LHCN-M2 (cell line): ENCODE results near the gene IDI2. TPM values are rescaled to one million over a fixed set of nuclear protein-coding genes. Genes with fewer than 3 reads are reported as not detected.

Experiments
- DNase-seq: peaks from one replicate; pipeline ENCODE4 v3.0.0-alpha.2; 2012; ENCODE audit warnings: low read depth
- total RNA-seq: library from RNA; depleted of rRNA; stranded (reverse); fragments of >200 nt; gene quantifications from 2 replicates; pipeline ENCODE4 v1.2.3, GENCODE V29; 2014; rRNA removed

IDI2 gene
- total RNA-seq, 1 experiment from 2014 or later: not detected

- no peak for DNase-seq
Measured at GRCh38 chr10:980468-981093, 45.1 kb downstream of the IDI2 start.

- peak; percentile 8 for DNase-seq
Measured at GRCh38 chr10:978826-979421, 46.7 kb downstream of the IDI2 start.

- no peak for DNase-seq
Measured at GRCh38 chr10:976316-976715, 49.3 kb downstream of the IDI2 start.

GRCh38 chr10:974785-975074, 50.9 kb downstream of the IDI2 start:
- DNase-seq: no peak

- no peak for DNase-seq
Measured at GRCh38 chr10:974038-974784, 51.4 kb downstream of the IDI2 start.

GRCh38 chr10:972763-973162, 52.9 kb downstream of the IDI2 start:
- no peak for DNase-seq

GRCh38 chr10:971613-972012, 54.0 kb downstream of the IDI2 start:
- DNase-seq: no peak

GRCh38 chr10:971150-971542, 54.5 kb downstream of the IDI2 start:
- DNase-seq: peak; percentile 81

- peak; percentile 51 for DNase-seq
Measured at GRCh38 chr10:970311-971149, 55.1 kb downstream of the IDI2 start.

GRCh38 chr10:969473-970150, 56.0 kb downstream of the IDI2 start:
- no peak for DNase-seq

Other genes starting within 250 kb of the IDI2 start
- 30.5 and 32.6 TPM in 2 replicates for gene LARP4B, start 94.2 kb downstream of the IDI2 start, total RNA-seq
- 50.1 and 57.2 TPM in 2 replicates for gene GTPBP4, start 37.4 kb downstream of the IDI2 start, total RNA-seq
- 65.2 and 74.3 TPM in 2 replicates for gene IDI1, start 23.3 kb upstream of the IDI2 start, total RNA-seq
- 13.6 and 17.5 TPM in 2 replicates for gene WDR37, start 30.5 kb upstream of the IDI2 start, total RNA-seq